ENCODE results near the gene KRT84.
"Not testable (repeated sequence)": the region's sequence is repeated elsewhere in the genome, so short reads cannot be mapped to it uniquely, and the experiment has no call there.

The KRT84 gene

GRCh38 chr12:52410589-52411248 lies 25.3 kb upstream of the KRT84 start:
- DNase-seq, result not testable (repeated sequence)

GRCh38 chr12:52407918-52408317 lies 22.5 kb upstream of the KRT84 start:
- no peak for DNase-seq

- no peak for DNase-seq
Observed at GRCh38 chr12:52405922-52406385, 20.5 kb upstream of the KRT84 start, which contains the start of gene KRT82. TSS of gene KRT82 (minus strand) at chr12:52406335. CDS start at chr12:52406277, 58 bp downstream.

GRCh38 chr12:52404951-52405350 lies 19.5 kb upstream of the KRT84 start:
- no peak for DNase-seq

- no peak for DNase-seq
Observed at GRCh38 chr12:52403561-52403960, 18.1 kb upstream of the KRT84 start.

GRCh38 chr12:52402873-52403540 lies 17.6 kb upstream of the KRT84 start:
- no peak for DNase-seq

GRCh38 chr12:52402377-52402776 lies 16.9 kb upstream of the KRT84 start:
- no peak for DNase-seq

- DNase-seq, result no peak
Observed at GRCh38 chr12:52401926-52402325, 16.5 kb upstream of the KRT84 start.

GRCh38 chr12:52401526-52401925 lies 16.1 kb upstream of the KRT84 start:
- no peak for DNase-seq

- DNase-seq, result no peak
Observed at GRCh38 chr12:52400906-52401305, 15.5 kb upstream of the KRT84 start.

GRCh38 chr12:52399756-52400155 lies 14.3 kb upstream of the KRT84 start:
- no peak for DNase-seq

GRCh38 chr12:52398176-52398575 lies 12.7 kb upstream of the KRT84 start:
- no peak for DNase-seq

- no peak for DNase-seq
Observed at GRCh38 chr12:52396656-52397055, 11.2 kb upstream of the KRT84 start.

GRCh38 chr12:52395761-52396434 lies 10.4 kb upstream of the KRT84 start:
- DNase-seq, result peak; percentile 43

GRCh38 chr12:52394836-52395405 lies 9.5 kb upstream of the KRT84 start:
- DNase-seq, result no peak

- no peak for DNase-seq
Observed at GRCh38 chr12:52392465-52393007, 7.1 kb upstream of the KRT84 start.

- no peak for DNase-seq
Observed at GRCh38 chr12:52391618-52392002, 6.2 kb upstream of the KRT84 start.

GRCh38 chr12:52390739-52391617 lies 5.5 kb upstream of the KRT84 start:
- peak; percentile 43 for DNase-seq

GRCh38 chr12:52389313-52390207 lies 4.1 kb upstream of the KRT84 start:
- DNase-seq, result peak; percentile 42

- no peak for DNase-seq
Observed at GRCh38 chr12:52387859-52388258, 2.4 kb upstream of the KRT84 start.

GRCh38 chr12:52383331-52383730 lies 2.1 kb downstream of the KRT84 start:
- DNase-seq, result no peak

All from fibroblast of skin of right biceps (primary cell).